ENCODE results near the gene IL24. TPM values are rescaled to one million over a fixed set of nuclear protein-coding genes. Genes with fewer than 3 reads are reported as not detected.

Gene IL24
- polyA plus RNA-seq, 1 donor from 2014 or later: 43.5 TPM

Other genes starting within 250 kb of the IL24 start
- 4.1 TPM for gene MAPKAPK2, start 212.5 kb upstream of the IL24 start, polyA plus RNA-seq
- not detected for gene IL19, start 126.7 kb upstream of the IL24 start, polyA plus RNA-seq
- 0.56 TPM for gene IL10, start 124.9 kb upstream of the IL24 start, polyA plus RNA-seq
- gene IL20, start 31.8 kb upstream of the IL24 start, polyA plus RNA-seq: not detected
- 1,091 TPM for gene FCMR, start 24.5 kb downstream of the IL24 start, polyA plus RNA-seq
- gene PIGR, start 49.0 kb downstream of the IL24 start, polyA plus RNA-seq: 0.40 TPM
- gene FCAMR, start 73.0 kb downstream of the IL24 start, polyA plus RNA-seq: not detected
- gene C1orf116, start 135.3 kb downstream of the IL24 start, polyA plus RNA-seq: 0.14 TPM
- gene YOD1, start 153.8 kb downstream of the IL24 start, polyA plus RNA-seq: 0.98 TPM
- gene PFKFB2, start 155.8 kb downstream of the IL24 start, polyA plus RNA-seq: 2.2 TPM
- gene C4BPB, start 191.4 kb downstream of the IL24 start, polyA plus RNA-seq: not detected
- gene C4BPA, start 206.8 kb downstream of the IL24 start, polyA plus RNA-seq: not detected

Measured in IgD-negative memory B cell (primary cell).